Measurements from ENCODE around the gene SRP68. TPM values are rescaled to one million over a fixed set of nuclear protein-coding genes. Genes with fewer than 3 reads are reported as not detected.
A peak's percentile ranks its signal among the peaks of the same experiment; 100 is the strongest.

The SRP68 gene
- total RNA-seq, 2 donors from 2014 or later = 65.1 to 78.0 TPM

- Histone ChIP-seq H3K9me3 (no peaks in the 10 kb centered on the region), H3K27me3 (no peaks in the 10 kb centered on the region), H3K36me3 (no peaks in the 10 kb centered on the region), H3K9ac (ENCODE audit: low read depth in 2 of 2, low read length in 2 of 2) (no peak overlapping the region), H3K27ac (no peak overlapping the region), H3K4me3 (no peak overlapping the region), H3K4me1 (no peaks in the 10 kb centered on the region)
- TF ChIP-seq, protein P1, sequence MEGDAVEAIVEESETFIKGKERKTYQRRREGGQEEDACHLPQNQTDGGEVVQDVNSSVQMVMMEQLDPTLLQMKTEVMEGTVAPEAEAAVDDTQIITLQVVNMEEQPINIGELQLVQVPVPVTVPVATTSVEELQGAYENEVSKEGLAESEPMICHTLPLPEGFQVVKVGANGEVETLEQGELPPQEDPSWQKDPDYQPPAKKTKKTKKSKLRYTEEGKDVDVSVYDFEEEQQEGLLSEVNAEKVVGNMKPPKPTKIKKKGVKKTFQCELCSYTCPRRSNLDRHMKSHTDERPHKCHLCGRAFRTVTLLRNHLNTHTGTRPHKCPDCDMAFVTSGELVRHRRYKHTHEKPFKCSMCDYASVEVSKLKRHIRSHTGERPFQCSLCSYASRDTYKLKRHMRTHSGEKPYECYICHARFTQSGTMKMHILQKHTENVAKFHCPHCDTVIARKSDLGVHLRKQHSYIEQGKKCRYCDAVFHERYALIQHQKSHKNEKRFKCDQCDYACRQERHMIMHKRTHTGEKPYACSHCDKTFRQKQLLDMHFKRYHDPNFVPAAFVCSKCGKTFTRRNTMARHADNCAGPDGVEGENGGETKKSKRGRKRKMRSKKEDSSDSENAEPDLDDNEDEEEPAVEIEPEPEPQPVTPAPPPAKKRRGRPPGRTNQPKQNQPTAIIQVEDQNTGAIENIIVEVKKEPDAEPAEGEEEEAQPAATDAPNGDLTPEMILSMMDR (IDR thresholded peaks at IDR 0.05) = no peak
- intact Hi-C loops (cut with DNase I) = no loop called here
- DNase-seq = no peak
Observed at GRCh38 chr17:76111956-76112355, 39.6 kb upstream of the SRP68 start.

DNA sequence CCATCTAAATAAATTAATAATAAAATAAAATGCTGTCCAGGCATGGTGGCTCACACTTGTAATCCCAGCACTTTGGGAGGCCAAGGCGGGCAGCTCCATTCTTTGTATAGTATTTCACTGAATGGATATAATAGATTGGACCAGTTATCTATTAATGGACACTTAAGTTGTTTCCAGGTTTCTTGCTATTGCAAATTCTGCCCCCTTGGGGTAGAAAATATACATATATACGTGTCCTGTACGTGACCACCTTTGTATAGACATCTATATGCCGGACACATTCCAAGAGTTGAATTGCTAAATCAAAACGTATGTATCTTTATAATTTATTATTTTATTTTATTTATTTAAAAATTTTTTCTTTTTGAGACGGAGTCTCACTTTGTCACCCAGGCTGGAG is 35.2 kb upstream of the SRP68 start:
- Histone ChIP-seq H3K27ac (no peak overlapping the region), H3K9ac (ENCODE audit: low read depth in 2 of 2, low read length in 2 of 2) (no peak overlapping the region)
- no peak for DNase-seq

GRCh38 chr17:76106703-76107102 is 34.4 kb upstream of the SRP68 start:
- H3K4me1 ChIP-seq = peaks cover 8% of the 10 kb centered on the region
- H3K27me3 ChIP-seq = no peaks in the 10 kb centered on the region
- no peaks in the 10 kb centered on the region for H3K36me3 ChIP-seq
- intact Hi-C loops (cut with DNase I) = no loop called here
- H3K9ac ChIP-seq (ENCODE audit: low read depth in 2 of 2, low read length in 2 of 2) = no peak overlapping the region
- no peaks in the 10 kb centered on the region for H3K9me3 ChIP-seq
- TF ChIP-seq, protein P1 (IDR thresholded peaks at IDR 0.05) = no peak
- no peak overlapping the region for H3K27ac ChIP-seq
- DNase-seq = no peak
- no peak overlapping the region for H3K4me3 ChIP-seq

More for the DNA sequence above, 35.2 kb upstream of the SRP68 start:
- Histone ChIP-seq H3K4me1 (peaks cover 5% of the 10 kb centered on the region), H3K4me3 (no peak overlapping the region), H3K9me3 (no peaks in the 10 kb centered on the region), H3K36me3 (no peaks in the 10 kb centered on the region), H3K27me3 (no peaks in the 10 kb centered on the region)
- intact Hi-C loops (cut with DNase I) = no loop called here
- TF ChIP-seq, protein P1 (IDR thresholded peaks at IDR 0.05) = no peak

DNA sequence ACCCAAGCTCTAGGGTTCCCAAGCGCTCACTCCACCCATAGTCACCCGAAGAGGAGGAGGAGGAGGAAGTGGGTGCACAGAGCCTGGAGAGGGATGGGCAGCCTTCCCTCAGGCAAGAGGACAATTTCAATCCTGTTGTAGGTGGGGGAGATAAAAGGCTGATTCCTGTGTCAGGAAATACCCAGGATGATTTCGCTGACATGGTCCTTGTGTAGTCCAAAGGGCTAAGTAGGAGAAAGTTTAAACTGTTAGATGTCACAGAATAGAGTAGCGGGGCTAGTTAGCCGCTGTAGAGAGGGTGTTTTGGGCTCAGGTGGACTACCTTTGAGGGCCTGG is 32.5 kb upstream of the SRP68 start:
- intact Hi-C loops (cut with DNase I) = no loop called here
- Histone ChIP-seq H3K27me3 (no peaks in the 10 kb centered on the region), H3K9me3 (no peaks in the 10 kb centered on the region), H3K36me3 (no peaks in the 10 kb centered on the region), H3K4me1 (peaks cover 8% of the 10 kb centered on the region), H3K4me3 (no peak overlapping the region), H3K27ac (no peak overlapping the region), H3K9ac (ENCODE audit: low read depth in 2 of 2, low read length in 2 of 2) (no peak overlapping the region)
- no peak for DNase-seq
- TF ChIP-seq, protein P1 (IDR thresholded peaks at IDR 0.05) = no peak

DNA sequence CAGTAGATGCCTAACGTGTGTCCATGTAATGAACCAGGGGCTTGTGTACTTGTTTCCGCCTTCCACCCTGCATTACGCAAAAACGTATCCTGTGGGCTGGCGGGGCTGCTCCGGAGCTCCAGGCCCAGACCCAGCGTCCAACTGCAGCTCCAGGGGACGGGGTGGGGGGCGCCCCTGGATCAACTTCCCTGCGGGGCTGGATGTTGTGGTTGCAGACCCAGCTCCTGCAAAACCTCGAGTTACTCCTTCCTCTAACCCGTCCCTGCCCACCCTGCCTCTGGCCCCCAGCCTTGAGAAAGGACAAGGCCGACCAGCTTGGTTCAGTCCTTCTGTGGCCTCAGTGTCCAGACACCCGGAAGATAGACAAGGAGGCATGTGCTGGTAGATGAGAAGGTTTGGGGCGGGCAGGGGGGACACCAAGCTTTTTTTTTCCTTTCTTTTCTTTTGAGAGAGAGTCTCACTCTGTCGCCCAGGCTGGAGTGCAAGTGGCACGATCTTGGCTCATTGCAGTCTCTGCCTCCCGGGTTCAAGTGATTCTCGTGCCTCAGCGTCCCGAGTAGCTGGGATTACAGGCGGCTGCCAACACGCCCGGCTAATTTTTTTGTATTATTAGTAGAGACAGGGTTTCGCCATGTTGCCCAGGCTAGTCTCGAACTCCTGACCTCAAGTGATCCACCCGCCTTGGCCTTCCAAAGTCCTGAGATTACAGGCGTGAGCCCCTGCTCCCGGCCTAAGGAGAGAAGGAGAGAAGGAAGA is 32.0 kb upstream of the SRP68 start:
- H3K9ac ChIP-seq (ENCODE audit: low read depth in 2 of 2, low read length in 2 of 2) = peak overlapping the region; percentile 68 to 95
- H3K27me3 ChIP-seq = no peaks in the 10 kb centered on the region
- TF ChIP-seq, protein P1 (IDR thresholded peaks at IDR 0.05) = no peak
- intact Hi-C loops (cut with DNase I) = no loop called here
- peak overlapping the region; percentile 89 for H3K4me3 ChIP-seq
- DNase-seq = no peak
- peak overlapping the region; percentile 55 for H3K27ac ChIP-seq
- no peaks in the 10 kb centered on the region for H3K9me3 ChIP-seq
- no peaks in the 10 kb centered on the region for H3K36me3 ChIP-seq
- H3K4me1 ChIP-seq = peaks cover 8% of the 10 kb centered on the region

Data from colonic mucosa (tissue), 4 donors.